Smooth muscle cell of bladder (primary cell): ENCODE results near the gene NCAN. TPM values are rescaled to one million over a fixed set of nuclear protein-coding genes. Genes with fewer than 3 reads are reported as not detected.

Experiments used
- total RNA-seq: library from RNA; depleted of rRNA; stranded (reverse); fragments of >200 nt; gene quantifications from 2 replicates; pipeline ENCODE4 v1.2.3, GENCODE V29; 2014

Gene NCAN
- total RNA-seq: not detected in 2 replicates

GRCh38 chr19:19211499-19212420 is at the start of gene NCAN:
Gene NCAN (plus strand): TSS chr19:19211958. CDS start chr19:19216954, 4,996 bp downstream.

GRCh38 chr19:19170053-19170872 is 41.5 kb upstream of the NCAN start, which contains the start of gene MEF2B:
Gene MEF2B (minus strand): TSS chr19:19170263. CDS start chr19:19150735, 19,528 bp downstream.

GRCh38 chr19:19192078-19192882 is 19.5 kb upstream of the NCAN start, which contains the start of the genes BORCS8 and RFXANK:
Gene BORCS8 (minus strand): TSS chr19:19192152. CDS start chr19:19192117, 35 bp downstream.
Gene RFXANK (plus strand): TSS chr19:19192258. CDS start chr19:19193947, 1,689 bp downstream.

GRCh38 chr19:19203012-19203856 is 8.5 kb upstream of the NCAN start, which contains the start of gene NR2C2AP:
Gene NR2C2AP (minus strand): TSS chr19:19203414. CDS start chr19:19203060, 354 bp downstream.

Other genes starting within 250 kb of the NCAN start
- 23.3 and 27.3 TPM in 2 replicates for gene SUGP2, start 178.4 kb upstream of the NCAN start, total RNA-seq
- gene ARMC6, start 178.4 kb upstream of the NCAN start, total RNA-seq: 25.1 and 27.7 TPM in 2 replicates
- gene SLC25A42, start 148.0 kb upstream of the NCAN start, total RNA-seq: 4.4 and 5.7 TPM in 2 replicates
- 28.9 and 31.7 TPM in 2 replicates for gene TMEM161A, start 73.5 kb upstream of the NCAN start, total RNA-seq
- gene MEF2B, start 41.7 kb upstream of the NCAN start, total RNA-seq: 0.09 and 0.14 TPM in 2 replicates
- gene BORCS8, start 19.8 kb upstream of the NCAN start, total RNA-seq: 15.5 and 17.5 TPM in 2 replicates
- gene RFXANK, start 19.7 kb upstream of the NCAN start, total RNA-seq: 56.2 and 64.3 TPM in 2 replicates
- 3.3 and 4.7 TPM in 2 replicates for gene NR2C2AP, start 8.5 kb upstream of the NCAN start, total RNA-seq
- 1.3 and 2.0 TPM in 2 replicates for gene TM6SF2, start 61.3 kb downstream of the NCAN start, total RNA-seq
- 26.5 and 33.8 TPM in 2 replicates for gene SUGP1, start 108.6 kb downstream of the NCAN start, total RNA-seq
- gene MAU2, start 108.9 kb downstream of the NCAN start, total RNA-seq: 16.8 and 27.0 TPM in 2 replicates
- gene GATAD2A, start 193.7 kb downstream of the NCAN start, total RNA-seq: 17.8 and 30.2 TPM in 2 replicates